Measurements from ENCODE around the gene CALN1. TPM values are rescaled to one million over a fixed set of nuclear protein-coding genes. Genes with fewer than 3 reads are reported as not detected.
"Not testable (repeated sequence)": the region's sequence is repeated elsewhere in the genome, so short reads cannot be mapped to it uniquely, and the experiment has no call there.

Gene CALN1
- 0.31 TPM for total RNA-seq (2013)
- polyA plus RNA-seq (under 1 TPM in 1 of 3 donors, not detected in 2; under 0.01 TPM), polyA minus RNA-seq (under 0.01 TPM in 1 of 2 replicates, not detected in the other), total RNA-seq (0 to 2.9 (median 0.31) reads per million in 11 experiments)

DNA sequence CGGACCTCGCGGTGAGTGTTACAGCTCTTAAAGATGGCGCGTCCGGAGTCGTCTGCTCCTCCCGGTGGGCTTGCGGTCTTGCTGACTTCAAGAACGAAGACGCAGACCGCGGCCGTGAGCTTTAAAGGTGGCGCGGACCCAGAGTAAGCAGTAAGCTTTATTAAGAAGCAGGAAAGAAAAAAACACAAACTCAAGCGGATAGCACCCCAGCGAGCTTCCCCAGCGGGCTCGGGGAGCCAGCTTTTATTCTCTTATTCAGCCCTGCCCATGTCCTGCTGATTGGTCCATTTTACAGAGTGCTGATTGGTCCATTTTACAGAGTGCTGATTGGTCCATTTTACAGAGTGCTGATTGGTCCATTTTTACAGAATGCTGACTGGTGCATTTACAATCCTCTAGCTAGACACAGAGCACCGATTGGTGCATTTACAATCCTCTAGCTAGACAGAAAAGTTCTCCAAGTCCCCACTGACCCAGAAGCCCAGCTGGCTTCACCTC is at the start of gene CALN1:
Gene CALN1, minus strand, starts transcription at position 218 of the 498 bp plus-strand sequence.
- H3K4me1 ChIP-seq (ENCODE audit: control insufficient read depth in 1 of 2, insufficient read depth in 2 of 2, low read length in 2 of 2); H3K9me3 ChIP-seq (replicated peaks in 1 of 2; ENCODE audit: control insufficient read depth in 1 of 2, insufficient read depth in 1 of 2, low read length in 2 of 2); DNase-seq; H3K4me2 ChIP-seq (replicated peaks; ENCODE audit: extremely low read depth, low read length, poor library complexity, severe bottlenecking); H2AFZ ChIP-seq (ENCODE audit: insufficient read depth, low read depth, low read length, poor library complexity, severe bottlenecking); H3K4me3 ChIP-seq (replicated peaks in 1 of 3; ENCODE audit: low read depth in 2 of 3, low read length in 3 of 3); intact Hi-C loops (cut with micrococcal nuclease); H3K79me2 ChIP-seq (ENCODE audit: insufficient read depth, low read length); H3K27me3 ChIP-seq (ENCODE audit: control insufficient read depth in 2 of 2, insufficient read depth in 2 of 2, low read length in 2 of 2); H3K9ac ChIP-seq (ENCODE audit: insufficient read depth, low read length, poor library complexity, severe bottlenecking); H4K20me1 ChIP-seq (ENCODE audit: insufficient read depth, low read length); H3K9me3 Mint-ChIP-seq; H3K36me3 Mint-ChIP-seq; H3K27ac ChIP-seq (ENCODE audit: low read depth in 1 of 2, low read length in 2 of 2); H3K27me3 Mint-ChIP-seq (ENCODE audit: low read depth in 3 of 3); H3K4me3 Mint-ChIP-seq; H3K36me3 ChIP-seq (replicated peaks in 1 of 2; ENCODE audit: control insufficient read depth in 1 of 2, insufficient read depth in 2 of 2, low read length in 2 of 2); H3K4me1 Mint-ChIP-seq; H3K27ac Mint-ChIP-seq: not testable (repeated sequence)
- 99% methylated on average over 17 of the region's 21 CpGs for WGBS (ENCODE audit: insufficient coverage)

GRCh38 chr7:72453471-72453870 is 41.3 kb upstream of the CALN1 start:
- Histone ChIP-seq H3K27me3 (ENCODE audit: control insufficient read depth in 2 of 2, insufficient read depth in 2 of 2, low read length in 2 of 2) (no peaks in the 10 kb centered on the region), H3K9ac (ENCODE audit: insufficient read depth, low read length, poor library complexity, severe bottlenecking) (no peak overlapping the region), H3K27ac (ENCODE audit: low read depth in 1 of 2, low read length in 2 of 2) (no peak overlapping the region), H3K79me2 (ENCODE audit: insufficient read depth, low read length) (no peaks in the 10 kb centered on the region), H3K4me2 (replicated peaks; ENCODE audit: extremely low read depth, low read length, poor library complexity, severe bottlenecking) (no peak overlapping the region), H3K36me3 (replicated peaks in 1 of 2; ENCODE audit: control insufficient read depth in 1 of 2, insufficient read depth in 2 of 2, low read length in 2 of 2) (no peaks in the 10 kb centered on the region), H2AFZ (ENCODE audit: insufficient read depth, low read depth, low read length, poor library complexity, severe bottlenecking) (no peak overlapping the region), H3K9me3 (replicated peaks in 1 of 2; ENCODE audit: control insufficient read depth in 1 of 2, insufficient read depth in 1 of 2, low read length in 2 of 2) (peaks cover 0 to 5% of the 10 kb centered on the region in 2 donors), H4K20me1 (ENCODE audit: insufficient read depth, low read length) (no peaks in the 10 kb centered on the region), H3K4me3 (replicated peaks in 1 of 3; ENCODE audit: low read depth in 2 of 3, low read length in 3 of 3) (no peak overlapping the region), H3K4me1 (ENCODE audit: control insufficient read depth in 1 of 2, insufficient read depth in 2 of 2, low read length in 2 of 2) (no peaks in the 10 kb centered on the region)
- Mint-ChIP-seq H3K9me3 (peaks cover 0 to 5% (median 3%) of the 10 kb centered on the region in 7 donors), H3K27me3 (ENCODE audit: low read depth in 3 of 3) (peaks cover 0 to 5% (median 2%) of the 10 kb centered on the region in 3 donors), H3K27ac (no peak overlapping the region), H3K4me1 (peaks cover 2% of the 10 kb centered on the region), H3K4me3 (no peak overlapping the region), H3K36me3 (no peaks in the 10 kb centered on the region)
- TF ChIP-seq CTCF (IDR thresholded peaks at IDR 0.05): no peak
- intact Hi-C loops (cut with micrococcal nuclease): no loop called here
- DNase-seq: no peak
- 100% methylated on average over 1 of the region's 1 CpG for WGBS (ENCODE audit: insufficient coverage)

All from CD14-positive monocyte (primary cell).